ENCODE results near the gene FAM53B.
"Not testable (repeated sequence)": the region's sequence is repeated elsewhere in the genome, so short reads cannot be mapped to it uniquely, and the experiment has no call there.

The FAM53B gene, protein sequence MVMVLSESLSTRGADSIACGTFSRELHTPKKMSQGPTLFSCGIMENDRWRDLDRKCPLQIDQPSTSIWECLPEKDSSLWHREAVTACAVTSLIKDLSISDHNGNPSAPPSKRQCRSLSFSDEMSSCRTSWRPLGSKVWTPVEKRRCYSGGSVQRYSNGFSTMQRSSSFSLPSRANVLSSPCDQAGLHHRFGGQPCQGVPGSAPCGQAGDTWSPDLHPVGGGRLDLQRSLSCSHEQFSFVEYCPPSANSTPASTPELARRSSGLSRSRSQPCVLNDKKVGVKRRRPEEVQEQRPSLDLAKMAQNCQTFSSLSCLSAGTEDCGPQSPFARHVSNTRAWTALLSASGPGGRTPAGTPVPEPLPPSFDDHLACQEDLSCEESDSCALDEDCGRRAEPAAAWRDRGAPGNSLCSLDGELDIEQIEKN

DNA sequence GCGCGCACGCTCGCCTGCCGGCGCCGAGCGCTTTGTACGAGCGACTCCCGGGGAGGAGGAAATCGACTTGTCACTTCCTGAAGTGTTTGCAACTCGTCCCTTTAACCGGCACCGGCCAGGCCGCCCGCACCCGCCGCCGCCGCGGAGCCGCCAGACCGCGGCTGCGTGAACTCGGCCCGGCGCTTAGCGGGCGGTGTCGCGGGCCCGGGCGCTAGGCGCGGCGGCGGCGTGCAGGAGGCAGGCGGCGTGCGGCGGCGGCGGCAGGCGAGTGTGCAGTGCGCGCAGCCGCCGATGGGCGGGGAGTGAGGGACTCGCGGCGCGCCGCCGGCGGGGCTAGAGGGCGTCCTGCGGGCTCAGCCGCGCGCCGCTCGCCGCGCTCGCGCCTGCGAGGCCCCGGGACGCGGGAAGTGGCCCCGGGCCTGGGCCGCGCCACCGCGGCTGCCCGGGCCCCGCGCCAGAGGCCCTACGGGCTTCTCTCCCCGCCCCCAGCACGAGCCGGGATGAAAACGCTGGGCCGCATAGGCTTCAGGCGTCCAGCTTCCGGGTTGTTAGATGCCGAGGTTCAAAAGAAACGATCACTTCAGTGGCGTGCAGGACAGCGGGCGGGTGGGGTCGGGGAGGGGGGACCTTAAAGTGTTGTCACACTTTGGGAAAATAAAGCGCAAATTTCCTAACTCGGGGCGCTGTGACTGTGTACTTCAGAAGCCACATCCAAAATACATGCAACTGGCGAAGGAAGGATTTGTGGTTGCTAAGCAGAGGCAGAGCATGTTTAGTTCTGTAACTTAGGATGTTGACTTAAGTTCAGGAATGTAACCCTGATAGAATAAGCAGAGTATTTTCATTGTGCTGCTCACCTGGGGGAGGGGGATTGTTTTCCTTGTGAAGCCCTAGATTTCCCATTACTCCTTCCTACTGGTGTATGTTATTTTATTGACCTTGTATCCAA is at the start of gene FAM53B:
FAM53B (minus strand) TSS at position 277 of the 949 bp plus-strand sequence. CDS start 37,665 bp downstream, outside the sequence.
- DNase-seq = peak; percentile 8

DNA sequence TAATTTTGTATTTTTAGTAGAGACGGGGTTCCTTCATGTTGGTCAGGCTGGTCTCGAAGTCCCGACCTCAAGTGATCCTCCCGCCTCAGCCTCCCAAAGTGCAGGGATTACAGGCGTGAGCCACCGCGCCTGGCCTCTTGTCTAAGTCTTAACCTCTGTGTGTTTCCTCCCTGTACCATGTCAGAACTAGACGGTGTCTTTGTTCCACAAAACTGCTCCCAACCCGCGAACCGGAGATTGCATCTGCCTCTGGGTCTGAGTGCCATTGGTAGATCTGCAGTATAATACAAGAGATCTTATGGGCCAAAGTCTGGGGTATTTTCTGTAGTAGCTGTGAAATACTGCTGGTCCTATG is 48.8 kb upstream of the FAM53B start:
- DNase-seq = no peak

DNA sequence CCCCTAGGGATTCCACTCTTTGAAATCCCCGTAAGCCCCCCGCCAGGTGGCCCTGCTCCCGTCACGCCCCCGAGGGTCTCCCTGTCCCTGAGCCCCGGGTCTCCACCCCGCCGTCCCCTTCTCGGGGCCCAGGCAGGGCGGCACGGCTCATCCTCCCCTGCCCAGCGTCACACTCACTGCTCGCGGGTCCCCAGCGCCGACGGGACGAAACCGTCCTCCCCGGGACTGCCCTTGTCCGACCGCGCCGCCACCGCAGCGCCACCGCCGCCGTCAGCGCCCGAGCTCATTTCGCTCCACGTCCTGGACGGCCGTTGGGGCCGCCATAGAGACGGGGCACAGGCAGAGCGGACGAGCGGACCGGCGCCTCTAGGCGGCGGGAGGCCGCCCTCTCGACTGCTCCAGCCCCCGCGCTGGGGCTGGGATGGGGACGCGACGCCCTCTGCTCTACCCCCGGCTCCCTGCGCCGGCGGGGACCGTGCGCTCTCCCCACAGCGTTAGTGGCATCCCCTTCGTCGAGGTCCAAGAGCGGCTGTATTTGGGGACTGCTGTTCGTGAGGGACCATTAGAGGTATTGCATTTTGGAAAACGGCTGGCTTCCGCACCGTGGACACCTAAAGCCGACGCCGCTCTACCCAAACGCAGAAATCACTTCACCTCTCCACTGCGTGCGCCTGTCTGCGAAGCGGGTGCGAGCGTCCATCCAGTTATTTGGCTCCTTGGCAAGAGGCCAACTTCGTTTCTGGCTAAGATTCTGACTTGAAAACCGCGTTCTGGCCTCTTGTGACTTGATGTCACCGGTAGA is 47.6 kb upstream of the FAM53B start, which contains the start of gene EEF1AKMT2:
EEF1AKMT2 (minus strand) TSS at position 341 of the 802 bp plus-strand sequence; CDS start at position 287, 54 bp downstream.
- peak; percentile 48 for DNase-seq

DNA sequence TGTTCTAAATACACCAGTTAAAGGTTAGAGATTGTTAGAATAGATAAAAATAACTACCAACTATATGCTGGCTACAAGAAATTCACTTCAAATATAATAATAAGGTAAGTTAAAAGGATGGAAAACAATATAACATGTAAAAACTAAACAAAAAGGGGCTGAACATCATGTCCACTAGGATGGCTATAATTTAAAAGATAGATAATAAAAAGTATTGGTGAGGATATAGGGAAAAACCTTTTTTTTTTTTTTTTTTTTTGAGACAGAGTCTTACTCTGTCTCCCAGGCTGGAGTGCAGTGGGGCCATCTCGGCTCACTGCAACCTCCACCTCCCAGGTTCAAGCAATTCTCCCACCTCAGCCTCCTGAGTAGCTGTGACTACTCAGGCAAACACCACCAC is 38.7 kb upstream of the FAM53B start:
- DNase-seq = not testable (repeated sequence)

DNA sequence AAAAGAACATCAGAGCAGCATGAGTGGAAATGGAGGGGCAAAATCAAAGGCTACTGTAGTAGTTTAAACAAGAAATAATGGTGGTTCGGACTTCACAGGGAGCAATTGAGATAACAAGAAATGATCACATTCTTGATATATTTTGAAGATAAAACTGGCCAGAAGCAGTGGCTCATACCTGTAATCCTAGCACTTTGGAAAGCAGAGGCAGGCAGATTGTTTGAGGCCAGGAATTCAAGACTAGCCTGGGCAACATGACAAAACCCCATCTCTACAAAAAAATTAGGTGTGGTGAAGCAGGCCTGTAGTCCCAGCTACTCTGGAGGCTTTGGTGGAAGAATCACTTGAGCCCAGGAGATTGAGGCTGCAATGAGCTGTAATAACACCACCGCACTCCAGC is 24.6 kb upstream of the FAM53B start:
- DNase-seq = no peak

DNA sequence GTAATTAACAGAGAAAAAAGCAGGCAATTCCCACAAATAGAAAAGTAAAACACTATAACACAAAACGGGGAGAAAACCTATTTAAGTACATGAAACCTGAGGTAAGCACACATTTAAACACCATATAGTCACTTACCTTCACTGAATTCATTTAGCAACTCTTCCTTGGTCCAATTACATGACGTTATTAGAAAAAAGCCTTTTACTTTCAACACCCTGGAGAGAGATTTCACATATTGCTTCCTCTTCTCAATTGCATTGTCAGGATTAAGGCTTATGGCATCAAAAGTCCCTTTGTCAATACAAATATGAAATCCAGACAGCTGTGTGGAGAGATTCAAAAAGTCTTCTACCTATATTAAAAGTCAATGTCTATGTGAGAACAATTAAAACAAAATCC is 21.1 kb upstream of the FAM53B start:
- DNase-seq = no peak

DNA sequence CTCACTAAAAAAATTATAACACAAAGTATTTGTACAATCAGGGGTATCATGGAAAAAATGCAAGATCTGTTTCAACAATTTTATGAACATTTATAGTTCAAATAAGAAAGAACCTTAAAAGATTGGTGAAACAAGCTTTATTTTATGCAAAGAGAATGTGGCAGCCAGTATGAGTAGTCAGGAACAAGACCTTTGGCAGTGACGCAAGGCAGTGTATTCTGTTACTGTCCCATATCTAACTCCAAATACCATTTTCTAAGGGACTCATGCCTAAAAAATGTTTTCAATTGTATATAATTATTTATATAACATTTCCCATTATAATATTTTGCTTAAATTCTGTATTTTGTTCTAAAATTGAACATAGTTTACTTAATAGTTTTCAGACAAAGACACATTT is 19.1 kb upstream of the FAM53B start:
- no peak for DNase-seq

DNA sequence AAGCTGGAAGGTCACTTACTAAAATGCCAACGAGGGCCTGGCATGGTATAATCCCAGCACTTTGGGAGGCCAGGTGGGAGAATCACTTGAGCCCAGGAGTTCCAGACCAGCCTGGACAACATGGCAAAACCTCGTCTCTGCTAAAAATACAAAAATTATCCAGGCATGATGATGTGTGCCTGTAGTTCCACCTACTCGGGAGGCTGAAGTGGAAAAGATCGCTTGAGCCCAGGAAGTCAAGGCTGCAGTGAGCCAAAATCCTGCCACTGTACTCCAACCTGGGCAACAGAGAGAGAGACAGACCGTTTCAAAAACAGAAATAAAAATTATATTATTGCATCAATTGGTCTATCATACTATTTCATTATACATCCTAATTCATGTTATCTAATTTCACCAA is 18.1 kb upstream of the FAM53B start:
- DNase-seq = no peak

DNA sequence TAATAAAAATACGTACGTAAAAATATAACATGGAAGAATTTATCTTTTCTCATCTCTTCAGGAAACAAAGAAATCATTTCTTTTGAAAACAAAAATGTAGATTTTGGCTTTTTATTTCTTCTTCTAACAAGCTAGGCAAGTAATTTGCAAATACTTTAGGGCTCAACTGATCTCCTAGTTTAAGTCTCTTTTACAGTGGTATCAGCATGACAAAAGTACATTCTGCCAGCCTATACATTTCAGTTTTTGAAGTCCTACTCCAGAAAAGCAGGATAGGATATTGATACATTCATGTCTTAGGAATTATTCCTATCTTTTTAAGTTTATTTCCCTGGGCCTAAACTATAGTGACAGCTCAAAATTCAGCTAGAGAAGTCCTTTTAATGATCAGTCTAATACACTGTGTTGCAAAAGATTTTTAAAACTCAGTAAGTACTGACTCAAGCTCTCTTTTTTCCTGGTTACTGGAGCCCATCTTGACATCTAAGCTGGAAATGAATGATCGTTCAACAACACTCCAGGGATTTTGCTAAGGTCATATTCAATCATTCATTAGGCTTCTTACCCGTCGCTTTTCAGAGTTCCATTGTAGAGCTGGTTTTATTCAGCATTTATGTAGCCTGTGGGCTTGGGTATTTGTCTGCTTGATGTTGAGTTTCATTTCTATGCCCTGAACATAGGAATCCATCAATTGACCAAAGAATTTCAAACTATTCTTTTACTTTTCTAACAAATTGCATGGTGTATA is 12.2 kb upstream of the FAM53B start:
- DNase-seq = no peak

DNA sequence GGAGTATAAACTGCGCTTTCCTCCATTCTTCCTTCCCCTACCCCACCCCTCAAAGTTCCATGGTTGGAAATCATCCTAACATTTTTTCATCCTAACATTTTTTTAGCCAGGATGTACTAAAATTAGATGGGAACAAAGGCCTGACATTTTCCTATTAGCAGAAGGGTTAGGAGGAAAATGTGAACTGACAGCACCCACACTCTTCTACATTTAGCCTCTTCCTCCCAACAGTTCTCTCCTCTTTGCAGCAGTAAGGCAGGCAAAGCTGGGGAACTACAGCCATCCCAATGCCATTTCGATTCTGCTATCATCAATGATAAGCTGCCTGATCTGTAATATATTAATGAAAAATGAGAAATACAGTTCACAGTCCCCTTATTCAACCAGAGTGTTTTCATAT is 11.4 kb upstream of the FAM53B start:
- no peak for DNase-seq

DNA sequence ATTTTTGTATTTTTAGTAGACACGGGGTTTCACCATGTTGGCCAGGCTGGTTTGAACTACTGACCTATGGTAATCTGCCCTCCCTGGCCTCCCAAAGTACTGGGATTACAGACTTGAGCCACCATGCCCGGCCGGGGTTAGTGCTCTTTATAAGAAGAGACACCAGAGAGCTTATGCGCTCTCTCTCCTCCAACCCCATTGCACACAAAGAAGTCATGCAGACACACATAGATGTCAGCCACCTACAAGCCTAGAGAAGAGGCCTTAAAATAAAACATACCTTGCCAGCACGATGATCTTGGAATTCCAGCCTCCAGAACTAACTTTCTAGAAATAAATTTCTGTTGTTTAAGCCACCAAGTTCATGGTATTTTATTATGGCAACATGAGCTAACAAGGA is 10.0 kb upstream of the FAM53B start:
- no peak for DNase-seq

DNA sequence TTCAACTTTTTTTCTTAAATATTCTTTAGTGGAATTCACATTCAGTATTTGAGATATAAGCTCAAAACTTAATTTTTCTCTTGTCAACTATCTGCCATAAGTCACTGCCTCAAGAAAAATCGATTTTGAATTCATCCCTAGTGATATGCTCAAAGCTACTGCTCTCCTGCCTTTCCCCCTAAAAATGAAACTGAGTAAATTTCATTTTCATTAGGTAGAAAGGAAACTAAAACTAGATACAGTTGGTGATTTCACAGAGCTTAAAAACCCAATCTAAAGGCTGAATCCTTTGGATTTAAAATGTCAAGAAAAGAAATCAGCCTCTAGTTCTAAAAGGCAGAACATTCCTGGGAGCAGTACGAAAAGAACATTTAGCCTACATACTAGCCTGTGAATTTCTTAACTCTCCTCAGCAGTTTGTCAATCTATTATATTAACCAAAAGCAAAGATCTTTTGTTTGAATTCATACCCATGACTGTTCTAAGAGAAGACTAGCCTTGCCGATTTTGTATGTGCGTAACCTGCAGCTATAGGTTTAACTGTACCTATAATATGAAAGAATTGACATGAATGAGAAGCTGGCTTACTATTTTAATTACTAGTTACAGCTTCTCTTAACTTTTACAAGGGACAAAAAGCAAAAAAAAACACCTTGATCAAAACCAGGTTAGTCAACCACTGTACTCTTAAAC is 4.9 kb upstream of the FAM53B start:
- DNase-seq = no peak

DNA sequence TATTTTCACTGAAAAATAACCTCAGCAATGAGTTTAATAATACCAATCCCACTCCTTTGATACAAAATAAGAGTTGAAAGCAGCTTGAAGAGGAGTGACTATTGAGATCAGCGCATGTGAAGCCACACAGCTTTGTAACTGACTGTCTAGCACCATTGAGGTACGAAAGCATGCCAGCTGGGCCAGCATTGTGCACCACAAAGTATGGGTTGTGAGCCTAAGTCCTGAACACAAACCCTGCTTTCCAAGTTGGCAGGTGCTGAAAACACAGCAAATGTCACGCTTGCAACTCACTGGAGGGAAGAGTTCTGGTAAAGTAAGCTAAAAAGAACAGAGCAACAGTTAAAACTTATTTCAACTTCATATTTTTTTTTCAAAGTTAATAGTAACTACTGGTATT is 4.0 kb upstream of the FAM53B start:
- no peak for DNase-seq

DNA sequence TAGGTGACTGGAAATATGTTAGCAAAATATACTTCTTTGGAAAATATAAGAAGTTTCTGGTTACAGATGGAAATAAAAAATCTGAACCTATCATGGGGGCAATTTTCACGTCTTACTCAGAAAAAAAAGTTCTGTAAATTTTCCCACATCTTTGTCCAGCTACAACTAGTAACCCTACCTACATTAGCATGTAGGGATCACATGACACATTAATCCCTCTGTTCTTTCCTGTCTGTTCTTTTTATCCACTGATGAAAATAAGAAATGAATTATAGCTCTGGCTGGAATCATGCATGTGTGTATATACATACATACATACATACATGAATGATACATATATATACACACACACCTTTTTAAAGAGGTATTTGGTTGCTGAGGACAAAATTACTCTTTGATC is 3.6 kb upstream of the FAM53B start:
- no peak for DNase-seq

DNA sequence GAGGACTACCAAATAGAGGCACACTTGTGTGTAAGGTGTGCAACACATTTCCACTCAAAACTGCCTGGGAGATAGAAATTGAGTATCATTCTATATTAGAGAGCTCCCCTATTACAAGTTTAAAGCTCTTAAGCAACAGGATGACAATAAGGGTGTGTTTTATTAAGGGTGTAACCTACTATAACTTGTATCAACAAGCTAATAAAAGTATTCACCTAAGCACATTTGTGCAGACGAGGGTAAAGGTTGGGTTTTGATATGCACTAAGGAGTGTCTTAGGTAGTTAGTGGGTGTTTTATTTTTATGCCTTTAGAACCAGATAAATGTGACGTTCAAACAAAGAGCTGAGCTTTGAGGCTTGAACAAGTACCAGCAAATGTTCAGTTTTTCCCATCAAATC is 2.8 kb upstream of the FAM53B start:
- DNase-seq = no peak

DNA sequence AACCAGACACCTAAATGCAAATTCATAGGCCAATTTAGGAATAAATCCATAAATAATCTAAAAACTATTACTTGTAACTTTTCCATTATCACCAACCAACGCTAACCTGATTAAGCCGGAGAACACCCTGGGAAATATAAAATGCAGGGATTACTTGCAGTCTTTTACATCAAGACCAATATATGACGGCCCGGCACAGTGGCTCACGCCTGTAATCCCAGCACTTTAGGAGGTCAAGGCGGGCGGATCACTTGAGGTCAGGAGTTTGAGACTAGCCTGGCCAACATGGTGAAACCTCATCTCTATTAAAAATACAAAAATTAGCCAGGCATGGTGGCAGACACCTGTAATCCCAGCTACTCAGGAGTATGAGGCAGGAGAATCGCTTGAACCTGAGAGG is 2.3 kb upstream of the FAM53B start:
- not testable (repeated sequence) for DNase-seq

DNA sequence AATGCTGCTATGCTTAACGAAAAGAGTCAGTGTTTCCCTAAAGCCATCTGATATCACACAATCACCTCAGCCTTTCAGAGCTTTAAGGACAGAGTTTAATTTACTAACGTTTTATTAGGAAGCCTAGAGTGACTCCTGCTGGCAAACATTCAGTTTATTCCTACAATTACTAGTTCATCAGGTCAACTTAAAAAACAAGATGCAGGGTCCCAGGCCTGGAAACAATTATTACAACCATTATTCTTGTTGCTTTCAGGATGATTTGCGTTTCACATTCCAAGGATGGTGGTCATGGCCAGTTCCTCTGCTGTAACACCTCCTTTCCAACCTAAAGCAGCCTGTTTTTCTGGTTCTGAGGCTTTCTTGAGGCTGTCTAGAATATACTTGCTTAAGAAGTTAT is 1.5 kb upstream of the FAM53B start:
- DNase-seq = peak; percentile 19

DNA sequence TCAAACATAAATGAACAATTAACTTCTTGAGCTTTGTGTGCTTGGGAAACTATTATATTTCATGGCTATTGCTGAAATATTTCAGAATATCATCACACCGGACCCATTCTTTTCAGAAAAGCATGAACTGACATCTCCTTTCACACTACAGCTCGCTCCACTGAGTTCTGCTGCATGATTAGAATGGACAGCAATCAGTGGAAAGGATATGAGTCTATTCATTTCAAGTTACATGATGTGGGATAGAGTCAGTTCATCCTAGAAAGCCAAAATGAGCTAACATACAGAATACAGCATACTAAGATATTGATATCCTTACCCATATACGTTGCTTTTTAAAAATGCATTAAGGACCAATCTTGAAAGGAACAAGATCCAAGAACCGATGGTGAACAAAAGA is 1.1 kb upstream of the FAM53B start:
- DNase-seq = no peak

DNA sequence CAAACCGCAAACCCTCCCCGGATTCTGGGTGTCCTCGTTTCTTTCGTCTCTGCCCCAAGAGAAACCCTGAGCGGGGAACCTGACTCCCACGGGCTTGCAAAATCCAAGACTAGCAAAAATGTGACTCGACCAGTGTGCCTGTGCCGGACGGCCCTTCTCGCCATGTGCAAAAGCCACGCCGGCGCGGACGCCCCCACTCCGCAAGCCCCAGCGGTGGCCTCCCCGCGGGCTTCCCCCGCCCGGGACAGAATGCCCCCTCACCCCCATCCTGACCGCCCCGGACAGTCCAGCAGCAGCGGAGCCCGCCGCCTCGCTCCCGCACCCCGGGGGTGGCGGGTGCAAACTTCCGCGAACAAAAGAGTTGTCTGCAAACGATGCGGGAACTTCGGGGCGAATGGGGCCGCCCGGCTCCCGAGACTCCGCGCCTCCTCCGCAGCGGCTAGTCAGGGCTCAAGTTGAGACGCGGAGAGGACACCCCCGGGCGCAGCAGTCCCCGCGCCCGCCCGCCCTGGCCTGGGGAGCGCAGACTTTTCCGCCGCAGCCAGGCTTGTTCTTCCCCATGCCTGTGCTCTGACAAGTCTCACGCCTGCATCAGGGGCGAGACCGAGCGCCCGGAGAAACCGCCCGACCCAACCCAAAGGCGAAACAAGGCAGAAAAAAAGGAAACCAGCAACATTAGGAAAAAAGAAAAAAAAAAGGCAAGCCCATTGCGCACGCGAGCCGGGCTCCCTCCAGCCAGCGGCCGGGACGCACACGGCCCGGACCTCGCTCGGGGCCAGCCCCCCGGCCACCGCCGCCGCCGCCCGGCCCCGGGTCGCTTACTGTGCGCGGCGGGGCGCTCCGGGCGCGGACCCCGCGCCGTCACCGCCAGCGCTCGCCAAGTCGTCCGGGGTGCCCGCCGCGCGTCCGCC is 732 bp downstream of the FAM53B start:
- no peak for DNase-seq

DNA sequence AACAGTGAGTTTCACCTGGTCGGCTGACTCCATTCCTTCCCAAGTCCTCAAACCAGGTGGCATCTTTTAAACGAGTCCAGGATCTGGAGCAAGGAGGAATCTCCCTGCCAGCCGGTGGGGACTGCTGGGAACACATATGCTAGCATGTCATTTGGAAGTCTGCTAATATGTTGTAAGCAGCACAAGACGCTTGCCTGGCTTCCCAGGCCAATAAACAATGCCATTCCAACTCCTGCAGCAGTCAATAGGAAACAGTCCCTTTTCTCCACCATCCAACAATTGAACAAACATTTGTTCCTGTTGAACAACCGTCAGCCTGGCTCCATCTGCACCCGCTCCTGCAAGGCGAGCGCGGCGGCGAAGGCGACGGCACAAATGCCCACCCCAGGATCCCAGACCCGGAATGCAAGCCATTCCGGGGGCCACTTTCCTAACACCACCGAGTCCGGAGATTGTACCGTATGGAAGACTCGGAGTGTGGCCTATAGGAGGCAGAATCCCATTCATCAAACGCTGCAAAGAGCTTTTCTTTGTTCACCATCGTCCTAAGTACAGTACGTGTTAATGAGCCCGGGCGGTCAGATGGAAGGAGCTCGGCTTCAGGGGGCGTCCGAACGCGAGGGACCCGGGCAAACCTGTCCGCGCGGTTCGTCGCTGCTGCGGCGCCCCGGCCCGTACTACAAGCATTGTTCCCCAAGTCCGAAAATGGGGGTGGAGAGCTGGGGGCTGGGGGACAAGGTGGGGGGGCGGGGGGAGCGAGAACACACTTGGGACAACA is 1.6 kb downstream of the FAM53B start:
- no peak for DNase-seq

Measured in DMS 273 treated with DMSO at 0.1 percent for 48 hours (cell line).